Cerebellar nuclear complex (tissue), 1 donor: ENCODE measurements around the gene TNFRSF4.
"Not testable (repeated sequence)": the region's sequence is repeated elsewhere in the genome, so short reads cannot be mapped to it uniquely, and the experiment has no call there.

Experiments used
- DNase-seq, 2 experiments: peaks; one replicate each; lab custom pipeline; 2025; lab: John Stamatoyannopoulos, UW

The TNFRSF4 gene

GRCh38 chr1:1202831-1203560 lies 11.0 kb downstream of the TNFRSF4 start:
- DNase-seq, result no peak

GRCh38 chr1:1200876-1201810 lies 12.8 kb downstream of the TNFRSF4 start:
- DNase-seq, result no peak

GRCh38 chr1:1199961-1200875 lies 13.7 kb downstream of the TNFRSF4 start:
- no peak for DNase-seq

GRCh38 chr1:1199141-1199960 lies 14.6 kb downstream of the TNFRSF4 start:
- DNase-seq, result no peak

- no peak for DNase-seq
Observed at GRCh38 chr1:1198423-1199140, 15.4 kb downstream of the TNFRSF4 start.

- DNase-seq, result no peak
Observed at GRCh38 chr1:1197551-1198422, 16.2 kb downstream of the TNFRSF4 start.

- no peak for DNase-seq
Observed at GRCh38 chr1:1197188-1197500, 16.8 kb downstream of the TNFRSF4 start.

- DNase-seq, result no peak
Observed at GRCh38 chr1:1196431-1197187, 17.3 kb downstream of the TNFRSF4 start.

GRCh38 chr1:1195726-1196125 lies 18.2 kb downstream of the TNFRSF4 start:
- not testable (repeated sequence) for DNase-seq

- DNase-seq, result no peak
Observed at GRCh38 chr1:1194723-1195122, 19.2 kb downstream of the TNFRSF4 start.

GRCh38 chr1:1191734-1192133 lies 22.2 kb downstream of the TNFRSF4 start:
- DNase-seq, result no peak

GRCh38 chr1:1189111-1189510 lies 24.8 kb downstream of the TNFRSF4 start:
- DNase-seq, result no peak

- DNase-seq, result no peak
Observed at GRCh38 chr1:1187938-1188337, 26.0 kb downstream of the TNFRSF4 start.

GRCh38 chr1:1185101-1185765 lies 28.7 kb downstream of the TNFRSF4 start:
- DNase-seq, result no peak

GRCh38 chr1:1183833-1184775 lies 29.8 kb downstream of the TNFRSF4 start:
- no peak for DNase-seq

- no peak for DNase-seq
Observed at GRCh38 chr1:1183221-1183747, 30.7 kb downstream of the TNFRSF4 start.
